Stomach (tissue), 9 donors: ENCODE measurements around the gene LCN2. TPM values are rescaled to one million over a fixed set of nuclear protein-coding genes. Genes with fewer than 3 reads are reported as not detected.

ENCODE experiments used
- DNase-seq, 2 donors: peaks; one replicate each; pipeline versions ENCODE4 v3.0.0 to v3.0.0-alpha.2; 2013 to 2019
- H3K27ac ChIP-seq, 5 donors: fragments of 200-600 bp in 4 of 5; sonication (generic) in 4 of 5; one replicate each; pipeline ENCODE4 v1.5.1; 2013 to 2019; ENCODE audit warnings: mild to moderate bottlenecking in 1 of 5, moderate library complexity in 1 of 5
- H3K27me3 ChIP-seq, 3 donors: fragments of 200-600 bp; sonication (generic); one replicate each; pipeline ENCODE4 v1.5.1; 2017 to 2019; ENCODE audit warnings: mixed run types in 1 of 3
- H3K36me3 ChIP-seq, 4 donors: fragments of 200-600 bp; sonication (generic); 1 replicate in 3 of 4; 2 replicates in 1 of 4; pipeline ENCODE4 v1.5.1; 2016 to 2019
- H3K4me1 ChIP-seq, 4 donors: fragments of 200-600 bp; sonication (generic); one replicate each; pipeline ENCODE4 v1.5.1; 2016 to 2019
- H3K4me3 ChIP-seq, 4 donors: fragments of 200-600 bp; sonication (generic) in 3 of 4; one replicate each; pipeline ENCODE4 v1.5.1; 2016 to 2019; ENCODE audit warnings: mild to moderate bottlenecking in 1 of 4
- H3K9me3 ChIP-seq, 4 donors: fragments of 200-600 bp; sonication (generic); one replicate each; pipeline ENCODE4 v1.5.1; 2016 to 2019
- EP300 ChIP-seq: sonication (generic); formaldehyde crosslinking; IDR thresholded peaks from one replicate; pipeline ENCODE4 v1.6.1; 2017; ENCODE audit warnings: antibody characterized with exemption
- POLR2A ChIP-seq, 4 donors: fragments of 450-650 bp; IDR thresholded peaks; one replicate each; pipeline ENCODE4 v1.6.1; 2016; ENCODE audit warnings: antibody characterized with exemption in 4 of 4, control low read depth in 2 of 4, mild to moderate bottlenecking in 1 of 4, moderate library complexity in 1 of 4
- POLR2AphosphoS5 ChIP-seq, 3 donors: sonication (generic); formaldehyde crosslinking; IDR thresholded peaks; one replicate each; pipeline ENCODE4 v1.6.1; 2016; ENCODE audit warnings: antibody characterized with exemption in 3 of 3
- WGBS, 5 donors: extraction: QIAGEN DNeasy Blood & Tissue Kit in 3 of 5; methylation state at CpG; one replicate each; pipeline versions ENCODE4 v1.1.5 to v1.1.7; 2013 to 2018; 5-methylcytosine and 5-hydroxymethylcytosine counted together
- intact Hi-C: fragments of 100-400 bp; cut with DNase I; formaldehyde crosslinking; loops from one replicate; pipeline ENCODE4 v1.15.1; 2023; ENCODE audit warnings: low total_unique reads
- polyA plus RNA-seq, 3 donors: library from polyadenylated mRNA; stranded (reverse); fragments of 200-250 nt; gene quantifications; one replicate each; pipeline ENCODE4 v1.2.3, GENCODE V29; 2013
- total RNA-seq, 5 donors: library from RNA; depleted of rRNA; stranded (reverse); fragments of >200 nt; gene quantifications; one replicate each; pipeline versions ENCODE4 v1.1.0 to v1.2.3, GENCODE V29; 2014 to 2016
- TF ChIP-seq, protein P1 (sequence below), 7 experiments: fragments of 450-650 bp in 4 of 7; fragments of 200-600 bp in 3 of 7; sonication (generic) in 3 of 7; IDR thresholded peaks; one replicate each; pipeline ENCODE4 v1.5.1; 2016 to 2019; ENCODE audit warnings: antibody characterized with exemption in 7 of 7, control low read depth in 2 of 7, mild to moderate bottlenecking in 1 of 7
- donor health status: healthy with polysubstance abuse.
- donor health status: Bipolar disorder and iron deficiency.
- donor health status: healthy.

The LCN2 gene
- total and polyA plus RNA-seq, 8 donors, result 10.8 to 922 (median 383) TPM; not detected in 1

GRCh38 chr9:128149951-128150593, 819 bp downstream of the LCN2 start:
- intact Hi-C loops, result no loop called here
- H3K9me3 ChIP-seq, result no peaks in the 10 kb centered on the region
- peak overlapping the region in 3 of 4 donors; percentile 13 to 44 (median 20) for H3K4me3 ChIP-seq
- peaks cover 10 to 42% (median 20%) of the 10 kb centered on the region in 4 donors for H3K4me1 ChIP-seq
- 67 to 73% (median 70%) methylated on average over 9 to 11 of the region's 11 CpGs for WGBS, 5 donors
- no peaks in the 10 kb centered on the region for H3K27me3 ChIP-seq
- H3K27ac ChIP-seq, result peak overlapping the region in 3 of 5 donors; percentile 68 to 88 (median 87)
- no peak for DNase-seq
- TF ChIP-seq EP300 (no peak), POLR2A (IDR thresholded peaks at IDR 0.05) (no peak), POLR2AphosphoS5 (IDR thresholded peaks at IDR 0.05) (no peak)
- TF ChIP-seq, protein P1, sequence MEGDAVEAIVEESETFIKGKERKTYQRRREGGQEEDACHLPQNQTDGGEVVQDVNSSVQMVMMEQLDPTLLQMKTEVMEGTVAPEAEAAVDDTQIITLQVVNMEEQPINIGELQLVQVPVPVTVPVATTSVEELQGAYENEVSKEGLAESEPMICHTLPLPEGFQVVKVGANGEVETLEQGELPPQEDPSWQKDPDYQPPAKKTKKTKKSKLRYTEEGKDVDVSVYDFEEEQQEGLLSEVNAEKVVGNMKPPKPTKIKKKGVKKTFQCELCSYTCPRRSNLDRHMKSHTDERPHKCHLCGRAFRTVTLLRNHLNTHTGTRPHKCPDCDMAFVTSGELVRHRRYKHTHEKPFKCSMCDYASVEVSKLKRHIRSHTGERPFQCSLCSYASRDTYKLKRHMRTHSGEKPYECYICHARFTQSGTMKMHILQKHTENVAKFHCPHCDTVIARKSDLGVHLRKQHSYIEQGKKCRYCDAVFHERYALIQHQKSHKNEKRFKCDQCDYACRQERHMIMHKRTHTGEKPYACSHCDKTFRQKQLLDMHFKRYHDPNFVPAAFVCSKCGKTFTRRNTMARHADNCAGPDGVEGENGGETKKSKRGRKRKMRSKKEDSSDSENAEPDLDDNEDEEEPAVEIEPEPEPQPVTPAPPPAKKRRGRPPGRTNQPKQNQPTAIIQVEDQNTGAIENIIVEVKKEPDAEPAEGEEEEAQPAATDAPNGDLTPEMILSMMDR (IDR thresholded peaks at IDR 0.05), result no peak
- no peaks in the 10 kb centered on the region for H3K36me3 ChIP-seq

DNA sequence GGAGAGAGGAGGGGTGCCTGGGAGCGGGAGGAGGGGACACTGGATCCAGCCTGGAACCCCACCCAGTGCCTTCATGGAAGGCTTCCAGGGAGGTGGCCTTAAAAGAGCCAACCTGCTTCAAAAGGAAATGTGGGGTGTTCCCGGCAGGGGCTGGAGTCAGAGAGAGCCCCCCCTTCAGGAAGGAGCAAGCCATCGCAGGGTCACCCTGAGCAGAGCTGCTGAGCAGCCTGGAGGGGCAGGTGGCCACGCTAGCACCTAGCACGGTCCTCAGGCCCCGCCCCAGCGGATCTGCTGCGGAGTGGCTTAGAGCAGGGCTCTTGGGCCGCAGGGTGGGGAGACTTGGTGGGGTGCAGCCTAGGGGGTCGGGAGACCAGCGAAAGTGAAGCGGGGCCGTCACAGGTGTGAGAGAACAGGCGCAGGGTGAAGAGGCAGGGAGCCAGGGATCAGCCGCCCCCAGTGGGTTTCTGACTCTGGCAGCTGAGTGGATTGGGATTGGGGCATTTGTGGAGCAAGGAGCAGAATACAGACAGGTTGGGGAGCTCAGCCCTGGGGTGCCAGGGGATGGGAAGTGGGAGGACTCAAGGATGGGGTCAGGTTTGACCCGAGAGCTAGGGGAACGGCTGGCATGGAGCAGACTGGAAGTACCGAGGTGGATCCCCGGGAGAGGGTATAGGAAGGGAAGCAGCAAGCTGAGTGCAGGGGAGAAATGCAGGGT, 1.5 kb downstream of the LCN2 start:
- DNase-seq, result peak; percentile 41 to 71
- Histone ChIP-seq H3K4me3 (peak overlapping the region in 2 of 4 donors; percentile 20 to 44), H3K27me3 (no peaks in the 10 kb centered on the region), H3K4me1 (peaks cover 10 to 42% (median 17%) of the 10 kb centered on the region in 4 donors), H3K9me3 (no peaks in the 10 kb centered on the region), H3K27ac (peak overlapping the region in 3 of 5 donors; percentile 68 to 88 (median 87)), H3K36me3 (no peaks in the 10 kb centered on the region)
- WGBS, 5 donors, result 58 to 80% (median 76%) methylated on average over 12 to 19 of the region's 19 CpGs
- intact Hi-C loops, result no loop called here
- TF ChIP-seq EP300 (no peak), POLR2AphosphoS5 (IDR thresholded peaks at IDR 0.05) (peak in 2 of 3 donors; percentile 14 to 25)

DNA sequence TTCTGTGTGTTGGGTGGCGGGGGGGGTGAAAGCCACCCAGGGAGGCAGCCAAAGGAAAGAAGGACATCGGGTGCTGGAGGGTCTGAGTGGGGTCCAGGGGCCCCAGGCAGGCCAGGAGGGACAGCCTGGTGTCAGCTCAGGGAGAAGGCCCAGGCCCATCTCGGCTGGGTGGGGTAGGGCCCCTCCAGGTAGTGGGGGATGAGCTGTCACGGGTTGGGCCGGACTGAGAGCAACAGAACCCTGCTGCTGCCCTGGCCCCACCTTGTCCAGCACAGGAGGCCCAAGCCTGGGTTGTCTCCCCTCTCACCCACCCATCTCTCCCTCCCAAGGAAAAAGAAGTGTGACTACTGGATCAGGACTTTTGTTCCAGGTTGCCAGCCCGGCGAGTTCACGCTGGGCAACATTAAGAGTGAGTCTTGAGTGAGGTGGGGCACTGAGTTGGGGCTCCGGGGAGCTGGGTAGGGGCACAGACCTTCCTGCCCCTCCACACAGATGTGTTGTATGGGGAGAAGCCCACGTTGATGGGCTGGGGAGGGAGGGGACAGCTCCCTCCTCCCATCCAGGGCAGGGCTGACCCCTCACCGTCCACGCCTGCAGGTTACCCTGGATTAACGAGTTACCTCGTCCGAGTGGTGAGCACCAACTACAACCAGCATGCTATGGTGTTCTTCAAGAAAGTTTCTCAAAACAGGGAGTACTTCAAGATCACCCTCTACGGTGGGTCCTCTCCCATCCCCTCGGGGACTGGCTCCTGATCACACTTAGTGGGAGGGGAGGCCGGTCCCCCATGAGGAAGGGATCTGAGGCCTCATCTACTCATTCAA, 2.3 kb downstream of the LCN2 start:
- peak overlapping the region in 3 of 5 donors; percentile 4 to 88 (median 87) for H3K27ac ChIP-seq
- TF ChIP-seq POLR2A (IDR thresholded peaks at IDR 0.05) (no peak), POLR2AphosphoS5 (IDR thresholded peaks at IDR 0.05) (no peak), EP300 (no peak)
- TF ChIP-seq, protein P1 (IDR thresholded peaks at IDR 0.05), result no peak
- no peaks in the 10 kb centered on the region for H3K9me3 ChIP-seq
- 82 to 91% (median 88%) methylated on average over 18 of the region's 18 CpGs for WGBS, 5 donors
- peak overlapping the region in 1 of 4 donors; percentile 44 for H3K4me3 ChIP-seq
- no peaks in the 10 kb centered on the region for H3K27me3 ChIP-seq
- peaks cover 10 to 42% (median 17%) of the 10 kb centered on the region in 4 donors for H3K4me1 ChIP-seq
- intact Hi-C loops, result no loop called here
- no peak for DNase-seq
- no peaks in the 10 kb centered on the region for H3K36me3 ChIP-seq

DNA sequence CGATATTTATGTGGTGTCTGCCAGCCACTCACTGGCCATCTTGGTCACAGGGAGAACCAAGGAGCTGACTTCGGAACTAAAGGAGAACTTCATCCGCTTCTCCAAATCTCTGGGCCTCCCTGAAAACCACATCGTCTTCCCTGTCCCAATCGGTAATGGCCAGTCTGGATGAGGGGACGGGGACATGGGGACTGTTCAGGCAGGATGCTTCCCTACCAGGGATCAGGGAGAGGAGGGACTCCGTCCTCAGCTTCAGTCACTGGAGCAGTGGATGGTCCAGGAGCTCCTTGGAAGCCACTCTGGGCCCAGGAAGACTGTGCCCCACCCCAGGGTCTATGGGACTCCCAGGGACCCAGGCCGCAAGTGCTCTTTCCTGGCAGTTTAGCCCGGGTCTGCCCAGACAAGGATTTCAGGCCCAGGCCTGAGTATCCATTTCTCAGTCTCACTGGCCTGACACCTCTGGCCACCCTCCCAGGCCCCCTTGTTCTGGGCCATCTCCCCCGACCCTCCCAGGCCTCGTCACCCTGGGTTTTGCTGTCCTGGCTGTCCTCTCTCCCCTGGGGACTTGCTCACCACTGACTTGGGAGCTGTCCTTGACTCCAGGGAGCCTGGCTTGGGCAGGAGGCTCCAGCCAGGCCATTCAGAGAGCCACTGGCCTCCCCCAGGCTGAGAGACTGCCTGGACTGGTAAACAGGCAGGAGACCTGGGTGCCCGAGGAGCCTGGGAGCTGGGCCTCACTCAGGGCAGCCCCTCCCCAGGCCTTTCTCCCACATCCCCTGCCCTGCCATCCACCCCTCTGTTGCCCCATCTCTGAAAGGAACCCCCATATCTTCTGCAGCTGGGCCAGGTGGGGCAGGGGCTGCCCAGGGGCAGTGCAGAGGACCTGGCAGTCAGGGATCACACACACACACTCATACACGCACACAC, 3.1 kb downstream of the LCN2 start:
- DNase-seq, result no peak
- 91 to 97% (median 94%) methylated on average over 12 to 13 of the region's 13 CpGs for WGBS, 5 donors
- TF ChIP-seq, protein P1 (IDR thresholded peaks at IDR 0.05), result no peak
- TF ChIP-seq POLR2AphosphoS5 (IDR thresholded peaks at IDR 0.05), result peak in 1 of 3 donors; percentile 5

More for the DNA sequence above, 3.1 kb downstream of the LCN2 start:
- intact Hi-C loops, result no loop called here
- Histone ChIP-seq H3K4me1 (peaks cover 10 to 40% (median 17%) of the 10 kb centered on the region in 4 donors), H3K4me3 (no peak overlapping the region), H3K27me3 (no peaks in the 10 kb centered on the region), H3K27ac (peak overlapping the region in 1 of 5 donors; percentile 20), H3K9me3 (no peaks in the 10 kb centered on the region), H3K36me3 (no peaks in the 10 kb centered on the region)
